ENCODE data around the gene ZFYVE9.
"Not testable (repeated sequence)": the region's sequence is repeated elsewhere in the genome, so short reads cannot be mapped to it uniquely, and the experiment has no call there.

- not testable (repeated sequence) for TF ChIP-seq CTCF (IDR thresholded peaks at IDR 0.05; ENCODE audit: low read length); EZH2 (optimal IDR thresholded peaks at IDR 0.05; ENCODE audit: low read depth, low read length)
These were observed 228.0 kb downstream of the ZFYVE9 start for GRCh38 chr1:52369851-52370250.

All from MM.1S (cell line).